Endothelial cell of umbilical vein (primary cell): ENCODE data around the gene KIRREL1. TPM values are rescaled to one million over a fixed set of nuclear protein-coding genes. Genes with fewer than 3 reads are reported as not detected.
A peak's percentile ranks its signal among the peaks of the same experiment; 100 is the strongest.

ENCODE experiments used
- BruUV-seq: library from RNA; stranded (reverse); fragments of 400-500 nt; replicated peaks from 2 replicates; lab custom pipeline; 2021; lab: Mats Ljungman, UMichigan
- CTCF ChIA-PET: fragments of 300-600, 350-600 bp; sonication (Branson Sonifier 250); formaldehyde crosslinking; loops from one replicate; lab custom pipeline; 2021; ENCODE audit warnings: antibody characterized with exemption, inconsistent platforms; lab: Charles Lee
- POLR2A ChIA-PET: fragments of 300-600, 350-600 bp; sonication (Branson Sonifier 250); formaldehyde crosslinking; loops from one replicate; lab custom pipeline; 2021; ENCODE audit warnings: antibody characterized with exemption, inconsistent platforms; lab: Charles Lee
- DNase-seq: peaks from one replicate; pipeline ENCODE4 v3.0.0-alpha.2; 2011; ENCODE audit warnings: low read depth, low spot score
- FAIRE-seq: peaks from 2 replicates; lab custom pipeline; 2011; peaks lifted over from hg19 to GRCh38; lab: Jason Lieb, UNC
- H2AFZ ChIP-seq: 2 replicates; pipeline ENCODE4 v1.6.0; 2012; ENCODE audit warnings: low read depth, low read length, control low read depth, inconsistent platforms
- H3K27ac ChIP-seq: 2 replicates; pipeline ENCODE4 v1.5.1; 2011; ENCODE audit warnings: low read depth, mild to moderate bottlenecking, control low read depth, low read length, moderate library complexity; ENCODE audit not compliant: insufficient read depth
- H3K27me3 ChIP-seq, 2 experiments: 2 replicates each; pipeline versions ENCODE4 v1.6.0 to v1.6.1; 2011; ENCODE audit warnings: low read length in 2 of 2, mixed read lengths in 1 of 2; ENCODE audit not compliant: control insufficient read depth in 2 of 2, insufficient read depth in 2 of 2
- H3K36me3 ChIP-seq, 2 experiments: 2 replicates in 1 of 2; 3 replicates in 1 of 2; pipeline ENCODE4 v1.5.1; 2011; ENCODE audit warnings: low read length in 2 of 2, mild to moderate bottlenecking in 1 of 2, moderate library complexity in 1 of 2; ENCODE audit not compliant: control insufficient read depth in 2 of 2, insufficient read depth in 2 of 2; ENCODE audit errors: extremely low read depth in 1 of 2
- H3K4me1 ChIP-seq: 3 replicates; pipeline ENCODE4 v1.5.1; 2011; ENCODE audit warnings: mild to moderate bottlenecking, low read length; ENCODE audit not compliant: control insufficient read depth, insufficient read depth; ENCODE audit errors: extremely low read depth
- H3K4me2 ChIP-seq: 2 replicates; pipeline ENCODE4 v1.6.1; 2011; ENCODE audit warnings: low read length, control low read depth, mixed read lengths; ENCODE audit not compliant: insufficient read depth
- H3K4me3 ChIP-seq, 3 experiments: fragments of 200-600 bp in 1 of 3; sonication (generic), shearing (Covaris generic) in 1 of 3; replicated peaks in 1 of 3; 2 replicates each; pipeline ENCODE4 v1.5.1; 2011 to 2016; ENCODE audit warnings: control low read depth in 3 of 3, low read length in 3 of 3, mild to moderate bottlenecking in 2 of 3, inconsistent platforms in 1 of 3, low read depth in 1 of 3, moderate library complexity in 1 of 3; ENCODE audit not compliant: insufficient read depth in 1 of 3
- H3K79me2 ChIP-seq: 2 replicates; pipeline ENCODE4 v1.6.0; 2012; ENCODE audit warnings: low read length, inconsistent platforms; ENCODE audit not compliant: control insufficient read depth, insufficient read depth
- H3K9ac ChIP-seq: replicated peaks from 2 replicates; pipeline ENCODE3; 2011; ENCODE audit warnings: low read length, control low read depth; ENCODE audit not compliant: insufficient read depth; ENCODE audit errors: extremely low read depth
- H3K9me1 ChIP-seq: replicated peaks from 3 replicates; pipeline ENCODE4 v1.6.0; 2011; ENCODE audit warnings: mild to moderate bottlenecking, low read length; ENCODE audit not compliant: control insufficient read depth, insufficient read depth; ENCODE audit errors: extremely low read depth
- H3K9me3 ChIP-seq: replicated peaks from 2 replicates; pipeline ENCODE4 v1.5.1; 2012; ENCODE audit warnings: low read length, inconsistent platforms; ENCODE audit not compliant: control insufficient read depth, insufficient read depth
- H4K20me1 ChIP-seq: replicated peaks from 2 replicates; pipeline ENCODE3; 2011; ENCODE audit warnings: mild to moderate bottlenecking, low read length; ENCODE audit not compliant: control insufficient read depth, insufficient read depth; ENCODE audit errors: extremely low read depth
- EZH2 ChIP-seq: IDR thresholded peaks from 2 replicates; pipeline ENCODE4 v1.6.1; 2012; ENCODE audit warnings: borderline replicate concordance, low read depth, mild to moderate bottlenecking, moderate library complexity, low read length, inconsistent platforms; ENCODE audit not compliant: severe bottlenecking
- FOS ChIP-seq: IDR thresholded peaks from 2 replicates; pipeline ENCODE4 v1.6.1; 2011; ENCODE audit warnings: mild to moderate bottlenecking, low read length, moderate library complexity, borderline replicate concordance; ENCODE audit not compliant: insufficient read depth
- GATA2 ChIP-seq: IDR thresholded peaks from 2 replicates; pipeline ENCODE4 v1.7.0; 2011; ENCODE audit warnings: low read depth, mild to moderate bottlenecking, moderate library complexity, mixed read lengths, low read length; ENCODE audit not compliant: insufficient read length, insufficient read depth
- JUN ChIP-seq: IDR thresholded peaks from 2 replicates; pipeline ENCODE4 v1.6.1; 2011; ENCODE audit warnings: borderline replicate concordance, low read depth; ENCODE audit not compliant: insufficient read length, insufficient read depth
- MYC ChIP-seq: IDR thresholded peaks from one replicate; pipeline ENCODE4 v1.6.1; 2011; ENCODE audit warnings: mild to moderate bottlenecking, low read depth, low read length
- POLR2A ChIP-seq: IDR thresholded peaks from 2 replicates; pipeline ENCODE4 v1.6.1; 2012; ENCODE audit warnings: low read depth, mild to moderate bottlenecking, control low read depth, low read length
- POLR2AphosphoS5 ChIP-seq: IDR thresholded peaks from 2 replicates; pipeline ENCODE4 v1.6.1; 2012; ENCODE audit warnings: low read depth, mild to moderate bottlenecking, control low read depth, low read length, moderate library complexity; ENCODE audit not compliant: insufficient read depth
- dilution Hi-C: fragments of 300-500 bp; cut with MboI; formaldehyde crosslinking; loops from one replicate; pipeline ENCODE4 v1.15.0; 2019; ENCODE audit warnings: low sequenced_read_pairs; ENCODE audit not compliant: extremely low pct_ligation_motif_present
- intact Hi-C: fragments of 100-400 bp; cut with micrococcal nuclease; formaldehyde crosslinking; loops from one replicate; pipeline ENCODE4 v1.10.0; 2022
- polyA plus RNA-seq, 4 experiments: library from polyadenylated mRNA; depleted of rRNA in 3 of 4; stranded (reverse) in 3 of 4; unstranded in 1 of 4; fragments of >200 nt; gene quantifications; 2 replicates each; pipeline versions ENCODE4 v1.2.1 to v1.2.3, GENCODE V29; 2011 to 2012; ENCODE audit warnings: missing spikeins in 1 of 4
- total RNA-seq: library from RNA; stranded (reverse); gene quantifications from 2 replicates; pipeline ENCODE4 v1.2.3, GENCODE V29; 2021
- TF ChIP-seq, protein P1 (sequence below), 2 donors: IDR thresholded peaks; 1 replicate in 1 of 2; 2 replicates in 1 of 2; pipeline ENCODE4 v1.5.1; 2011; ENCODE audit warnings: low read length in 2 of 2, mild to moderate bottlenecking in 2 of 2, moderate library complexity in 2 of 2, control low read depth in 1 of 2, inconsistent platforms in 1 of 2, low read depth in 1 of 2; ENCODE audit not compliant: insufficient read depth in 1 of 2; ENCODE audit errors: extremely low read depth in 1 of 2
- TF ChIP-seq, protein P2 (sequence below): IDR thresholded peaks from 2 replicates; pipeline ENCODE4 v1.6.1; 2011; ENCODE audit not compliant: insufficient read depth, insufficient read length

KIRREL1 gene
- total and polyA plus RNA-seq, 2 donors (not counting 3 experiments of a cell fraction or from before 2014, with no cell fraction given), result 35.6 to 57.6 TPM

- ChIA-PET POLR2A (no interaction called here), CTCF (interaction anchor here (0.7 to 15.2 kb wide), 25 partner anchors 8 to 152 kb away, joined by 3 to 460 read pairs (median 5); partner anchors contain the start of gene KIRREL1)
- H3K4me1 ChIP-seq, result peaks cover 4% of the 10 kb centered on the region
- peak overlapping the region; percentile 86 for H2AFZ ChIP-seq
- H3K9me1 ChIP-seq, result no peaks in the 10 kb centered on the region
- dilution Hi-C loops (no loop called here), intact Hi-C loops (loop anchor here (1.0 kb wide), 4 partner anchors 18 to 150 kb away; no protein-coding TSS in a partner anchor)
- no peaks in the 10 kb centered on the region for H3K9me3 ChIP-seq
- BruUV-seq, result no TSS peak
- TF ChIP-seq MYC (no peak), POLR2A (no peak), POLR2AphosphoS5 (no peak), EZH2 (no peak), FOS (no peak), GATA2 (no peak), JUN (no peak)
- TF ChIP-seq, protein P1, sequence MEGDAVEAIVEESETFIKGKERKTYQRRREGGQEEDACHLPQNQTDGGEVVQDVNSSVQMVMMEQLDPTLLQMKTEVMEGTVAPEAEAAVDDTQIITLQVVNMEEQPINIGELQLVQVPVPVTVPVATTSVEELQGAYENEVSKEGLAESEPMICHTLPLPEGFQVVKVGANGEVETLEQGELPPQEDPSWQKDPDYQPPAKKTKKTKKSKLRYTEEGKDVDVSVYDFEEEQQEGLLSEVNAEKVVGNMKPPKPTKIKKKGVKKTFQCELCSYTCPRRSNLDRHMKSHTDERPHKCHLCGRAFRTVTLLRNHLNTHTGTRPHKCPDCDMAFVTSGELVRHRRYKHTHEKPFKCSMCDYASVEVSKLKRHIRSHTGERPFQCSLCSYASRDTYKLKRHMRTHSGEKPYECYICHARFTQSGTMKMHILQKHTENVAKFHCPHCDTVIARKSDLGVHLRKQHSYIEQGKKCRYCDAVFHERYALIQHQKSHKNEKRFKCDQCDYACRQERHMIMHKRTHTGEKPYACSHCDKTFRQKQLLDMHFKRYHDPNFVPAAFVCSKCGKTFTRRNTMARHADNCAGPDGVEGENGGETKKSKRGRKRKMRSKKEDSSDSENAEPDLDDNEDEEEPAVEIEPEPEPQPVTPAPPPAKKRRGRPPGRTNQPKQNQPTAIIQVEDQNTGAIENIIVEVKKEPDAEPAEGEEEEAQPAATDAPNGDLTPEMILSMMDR (IDR thresholded peaks at IDR 0.05; ENCODE audit: extremely low read depth in 1 of 2, insufficient read depth in 1 of 2, low read depth in 1 of 2, low read length in 2 of 2), result no peak
- TF ChIP-seq, protein P2, sequence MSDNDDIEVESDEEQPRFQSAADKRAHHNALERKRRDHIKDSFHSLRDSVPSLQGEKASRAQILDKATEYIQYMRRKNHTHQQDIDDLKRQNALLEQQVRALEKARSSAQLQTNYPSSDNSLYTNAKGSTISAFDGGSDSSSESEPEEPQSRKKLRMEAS, result no peak
- DNase-seq (no peak), FAIRE-seq (peak; percentile 37)
- no peak overlapping the region for H3K9ac ChIP-seq
- H3K79me2 ChIP-seq, result no peaks in the 10 kb centered on the region
- no peaks in the 10 kb centered on the region for H4K20me1 ChIP-seq
- no peaks in the 10 kb centered on the region for H3K36me3 ChIP-seq
- no peak overlapping the region for H3K27ac ChIP-seq
- H3K4me3 ChIP-seq, result no peak overlapping the region
- H3K4me2 ChIP-seq, result peak overlapping the region; percentile 41
- peaks cover 12 to 24% of the 10 kb centered on the region in 2 experiments for H3K27me3 ChIP-seq
Observed at GRCh38 chr1:158113759-158114127, 120.3 kb downstream of the KIRREL1 start.
